ENCODE measurements around the gene RMND5A.

Gene RMND5A

DNA sequence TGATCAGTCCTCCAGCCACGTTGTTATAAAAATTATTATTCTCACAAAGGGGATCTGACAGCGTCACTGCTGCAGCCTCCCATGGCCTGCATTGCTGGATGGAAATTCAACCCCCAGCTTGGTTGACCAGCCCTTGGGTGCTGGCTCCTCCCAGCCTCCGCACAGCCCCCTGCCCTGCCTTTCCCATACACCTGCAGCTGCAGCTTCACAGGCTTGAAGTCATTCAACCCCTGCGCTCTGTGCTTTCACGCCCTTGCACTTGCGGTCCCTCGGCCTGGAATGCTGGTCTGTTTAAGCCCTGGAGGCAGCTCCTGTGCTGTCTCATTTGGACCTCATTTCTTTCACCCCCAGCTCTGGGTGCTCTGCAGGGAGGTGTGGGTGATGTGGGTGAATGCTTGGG is 71.5 kb downstream of the RMND5A start:
- DNase-seq (ENCODE audit: low spot score): no peak

DNA sequence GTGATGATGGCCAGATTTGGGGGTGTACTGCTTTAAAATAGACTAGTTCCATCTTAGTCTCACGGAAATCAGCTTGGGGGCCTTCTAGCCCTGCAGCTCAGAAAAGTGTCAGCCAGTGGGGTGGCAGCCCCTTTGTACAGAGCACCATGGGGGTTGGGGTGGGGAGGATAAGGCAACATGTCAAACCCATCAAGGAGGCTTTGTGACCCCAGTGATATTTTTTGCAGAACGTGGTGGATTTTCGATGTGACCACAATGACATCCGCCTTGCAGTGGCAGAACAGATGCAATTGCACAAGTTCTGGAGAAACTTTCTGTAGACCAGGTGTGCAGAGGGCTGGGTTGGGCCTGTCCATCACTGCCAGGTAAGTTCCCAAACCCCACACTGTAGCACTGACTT is 73.7 kb downstream of the RMND5A start:
- no peak for DNase-seq (ENCODE audit: low spot score)

DNA sequence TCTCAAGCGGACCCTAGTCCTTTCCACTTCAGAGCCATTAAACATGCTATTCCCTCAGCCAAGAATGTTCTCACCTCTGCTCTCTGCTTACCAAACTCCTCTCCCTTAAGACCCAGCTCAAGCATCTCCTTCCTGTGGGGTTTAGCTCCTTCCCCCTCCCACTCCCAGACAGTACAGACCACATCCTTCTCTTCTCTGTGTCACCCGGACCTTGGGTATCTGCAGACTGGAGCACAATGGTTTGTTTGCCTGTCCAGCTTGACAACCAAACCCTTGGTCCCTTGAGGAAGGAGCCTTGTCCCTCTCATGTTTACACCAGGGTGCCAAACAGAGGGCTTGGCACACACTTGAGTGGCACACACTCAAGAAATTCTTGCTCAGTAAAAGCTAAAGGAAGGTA is 74.8 kb downstream of the RMND5A start:
- no peak for DNase-seq (ENCODE audit: low spot score)

DNA sequence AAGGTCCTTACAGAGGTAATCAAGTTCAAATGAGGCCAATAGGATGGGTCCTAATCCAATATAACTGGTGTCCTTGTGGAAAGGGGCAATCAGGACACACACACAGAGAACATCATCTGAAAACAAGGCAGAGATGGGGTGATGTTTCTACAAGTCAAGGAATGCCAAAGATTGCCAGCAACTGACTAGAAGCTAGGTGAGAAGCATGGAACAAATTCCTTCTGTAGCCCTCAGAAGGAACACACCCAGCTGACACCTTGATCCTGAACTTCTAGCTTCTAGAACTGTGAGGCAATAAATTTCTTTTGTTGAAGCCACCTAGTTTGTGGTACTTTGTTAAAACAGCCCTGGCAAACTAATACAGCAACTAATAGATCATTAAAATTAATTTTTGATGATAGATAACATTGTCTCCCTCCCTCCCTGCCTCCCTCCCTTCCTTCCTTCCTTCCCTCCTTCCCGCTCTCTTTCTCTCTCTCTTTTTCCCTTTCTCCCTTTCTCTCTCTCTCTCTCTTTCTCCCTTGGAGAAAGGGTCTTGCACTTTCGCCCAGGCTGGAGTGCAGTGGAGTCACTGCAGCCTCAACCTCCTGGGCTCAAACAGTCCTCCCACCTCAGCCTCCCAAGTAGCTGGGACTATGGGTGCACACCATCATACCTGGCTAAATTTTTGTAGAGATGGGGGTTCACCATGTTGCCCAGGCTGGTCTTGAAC is 80.9 kb downstream of the RMND5A start:
- no peak for DNase-seq (ENCODE audit: low spot score)

DNA sequence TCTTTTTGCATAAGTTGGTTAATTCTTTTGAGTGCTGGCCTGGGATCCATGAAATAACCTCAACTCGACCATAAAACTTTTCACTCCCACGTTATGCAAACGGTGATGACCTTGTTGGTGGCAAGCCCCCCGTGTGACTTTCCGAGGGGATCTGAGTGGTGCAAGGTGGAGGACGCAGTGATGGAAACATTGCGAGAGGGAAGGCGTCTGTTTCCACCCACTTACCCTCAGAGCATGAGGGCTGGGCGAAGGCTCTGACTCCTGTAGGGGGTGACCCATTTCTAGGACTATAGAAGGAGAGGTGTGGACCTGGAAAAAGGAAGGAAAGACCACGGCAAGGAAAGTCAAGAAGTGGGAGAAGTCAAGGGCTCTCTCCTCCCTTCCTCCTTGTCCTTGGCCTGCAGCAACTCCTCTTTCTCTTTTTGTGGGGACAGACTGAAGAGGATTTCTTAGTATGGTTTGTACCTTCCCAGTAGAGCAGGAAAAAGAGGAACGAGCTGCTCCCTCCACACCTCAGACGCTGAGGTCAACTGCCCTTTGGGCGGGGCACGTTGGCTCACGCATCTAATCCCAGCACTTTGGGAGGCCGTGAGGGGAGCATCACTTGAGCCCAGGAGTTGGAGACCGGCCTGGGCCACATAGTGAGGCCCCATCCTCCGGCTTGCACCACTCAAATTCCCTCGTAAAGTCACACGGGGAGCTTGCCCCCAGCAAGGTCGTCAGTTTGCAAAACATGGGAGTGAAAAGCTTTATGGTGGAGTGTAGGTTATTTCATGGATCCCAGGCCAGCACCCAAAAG is 86.2 kb downstream of the RMND5A start:
- DNase-seq (ENCODE audit: low spot score): no peak

DNA sequence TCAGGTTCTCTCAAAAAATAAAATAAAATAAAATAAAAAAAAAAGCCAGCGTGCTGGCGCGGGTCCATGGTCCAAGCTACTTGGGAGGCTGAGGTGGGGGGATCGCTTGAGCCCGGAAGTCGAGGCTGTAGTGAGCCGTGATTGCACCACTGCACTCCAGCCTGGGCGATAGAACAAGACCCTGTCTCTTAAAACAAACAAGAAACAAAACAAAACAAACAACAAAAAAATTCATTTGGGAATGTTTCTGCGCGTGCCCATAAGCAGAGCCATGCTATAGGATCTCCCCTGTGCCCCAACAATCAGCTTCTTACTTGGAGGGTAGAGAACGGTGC is 87.0 kb downstream of the RMND5A start:
- no peak for DNase-seq (ENCODE audit: low spot score)

DNA sequence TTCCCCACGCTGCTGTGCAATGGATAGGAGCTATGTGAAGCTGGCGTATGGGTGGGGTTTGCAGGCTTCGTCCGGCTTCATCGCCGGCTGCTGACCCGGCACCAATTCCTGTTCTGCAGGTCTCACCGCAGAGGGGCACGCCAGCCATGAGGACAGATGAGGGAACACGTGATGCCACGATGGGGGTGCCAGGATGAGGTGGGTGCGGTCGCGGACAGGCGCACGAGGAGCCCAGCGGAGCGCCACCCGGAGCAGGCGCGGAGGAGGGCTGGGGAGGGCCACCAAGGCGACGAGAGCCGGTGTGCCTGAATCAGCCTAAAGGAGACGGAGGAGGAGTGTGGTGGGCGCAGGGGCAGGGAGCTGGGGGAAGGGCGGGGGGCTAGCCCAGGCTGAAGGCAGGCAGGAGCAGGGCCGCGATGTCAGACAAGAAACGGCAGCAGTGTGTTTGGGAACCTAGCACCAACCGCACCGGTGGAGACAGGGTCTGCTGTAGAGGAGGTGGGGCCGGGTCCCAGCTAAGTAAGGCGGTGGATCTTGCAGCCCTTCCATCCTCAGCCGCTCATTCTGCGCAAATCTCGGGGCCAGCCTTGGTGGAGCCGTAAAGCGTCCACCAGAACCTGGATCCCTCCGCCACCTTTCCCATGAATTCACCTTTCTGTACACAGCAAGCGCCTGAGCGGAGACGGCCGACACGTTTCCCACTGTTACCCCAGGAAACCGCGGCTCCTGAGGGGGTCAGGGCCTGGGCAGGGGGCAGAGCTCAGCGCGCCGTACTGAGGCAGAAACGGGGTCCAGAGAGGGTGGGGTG is 87.6 kb downstream of the RMND5A start:
- no peak for DNase-seq (ENCODE audit: low spot score)

DNA sequence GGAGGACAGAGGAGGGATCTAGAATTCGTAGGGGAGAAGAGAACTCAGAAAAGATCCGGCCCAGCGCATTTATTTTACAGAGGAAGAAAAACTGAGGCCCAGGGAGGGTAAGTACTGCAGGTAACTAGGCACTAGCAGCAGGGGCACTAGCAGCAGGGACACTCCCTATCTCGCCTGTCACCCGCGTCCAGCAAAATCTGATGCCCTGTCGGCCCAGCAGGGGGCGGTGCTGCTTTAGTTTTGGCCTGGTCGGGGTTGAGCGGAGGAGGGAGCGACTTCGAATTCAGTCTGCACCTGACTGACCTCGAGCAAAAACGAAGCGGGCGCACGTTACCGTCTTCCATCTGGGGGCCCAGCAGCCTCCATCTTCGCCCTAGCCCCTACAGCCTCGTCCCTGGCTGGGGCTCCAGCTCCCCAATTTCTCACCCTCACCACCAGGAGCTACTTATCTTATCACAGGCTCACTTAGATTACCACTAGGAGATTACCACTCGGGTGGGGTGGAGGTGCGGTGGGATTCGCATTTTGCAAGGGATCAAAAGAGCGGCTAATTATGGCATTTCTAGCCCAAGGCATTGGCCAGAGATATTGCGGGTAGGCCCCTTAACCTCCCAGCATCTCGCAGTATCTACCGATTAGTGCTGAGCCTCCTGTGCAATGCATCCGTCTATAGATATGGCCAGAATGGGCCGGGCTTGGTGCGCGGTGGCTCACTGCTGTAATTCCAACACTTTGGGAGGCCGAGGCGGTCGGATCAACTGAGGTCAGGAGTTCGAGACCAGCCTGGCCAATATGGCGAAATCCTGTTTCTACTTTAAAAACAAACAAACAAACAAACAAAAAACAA is 88.4 kb downstream of the RMND5A start:
- DNase-seq (ENCODE audit: low spot score): peak; percentile 66

DNA sequence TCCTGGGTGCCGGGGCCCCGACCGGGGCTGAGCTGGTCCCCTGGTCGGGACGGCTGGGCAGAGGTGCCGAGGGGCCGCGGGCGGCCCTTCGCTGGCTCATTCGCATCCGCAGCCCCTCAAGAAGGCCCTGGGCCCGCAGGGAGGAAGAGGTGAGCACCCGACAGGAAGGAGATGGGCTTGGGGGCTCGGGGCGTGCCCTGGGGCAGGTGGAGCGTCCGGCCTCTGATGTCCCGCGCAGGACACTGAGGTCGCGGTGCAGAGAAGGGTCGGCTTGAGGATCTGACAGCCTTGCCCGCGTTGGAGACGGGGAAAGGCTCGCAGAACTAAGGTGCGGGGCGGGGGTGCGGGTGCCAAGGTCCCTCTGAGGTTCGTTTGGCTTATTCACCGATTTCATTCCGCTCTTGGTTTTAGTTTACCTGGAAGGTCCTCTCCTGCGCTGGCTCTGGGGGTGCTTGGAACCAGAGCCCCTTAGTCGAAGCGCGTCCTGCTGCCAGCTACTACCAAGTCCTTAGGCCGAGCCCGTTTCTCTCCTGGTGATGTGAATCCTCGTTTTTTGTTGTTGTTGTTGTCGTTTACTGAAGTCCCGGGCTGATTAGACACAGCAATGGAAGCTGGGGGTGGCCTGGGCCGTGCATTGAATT is 89.5 kb downstream of the RMND5A start:
- DNase-seq (ENCODE audit: low spot score): no peak

DNA sequence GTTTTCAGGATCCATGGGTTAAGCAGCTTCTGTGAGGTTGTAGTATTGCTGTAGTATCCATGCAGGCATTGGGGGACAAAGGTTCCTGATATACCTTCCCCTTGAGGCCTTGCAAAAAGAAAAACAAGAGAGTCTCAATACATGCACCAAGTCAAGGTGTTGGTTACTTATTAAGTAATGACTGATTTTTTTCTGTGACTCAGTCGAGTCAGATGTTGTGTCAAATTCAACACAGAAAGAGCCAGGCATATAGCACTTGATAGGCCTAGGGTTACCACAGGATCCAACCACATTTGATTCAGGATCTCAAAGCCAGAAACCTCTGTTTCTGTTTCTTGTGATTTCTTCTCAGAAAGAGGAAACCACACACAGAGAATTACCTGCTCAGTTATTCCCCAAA is 95.5 kb downstream of the RMND5A start:
- no peak for DNase-seq (ENCODE audit: low spot score)

DNA sequence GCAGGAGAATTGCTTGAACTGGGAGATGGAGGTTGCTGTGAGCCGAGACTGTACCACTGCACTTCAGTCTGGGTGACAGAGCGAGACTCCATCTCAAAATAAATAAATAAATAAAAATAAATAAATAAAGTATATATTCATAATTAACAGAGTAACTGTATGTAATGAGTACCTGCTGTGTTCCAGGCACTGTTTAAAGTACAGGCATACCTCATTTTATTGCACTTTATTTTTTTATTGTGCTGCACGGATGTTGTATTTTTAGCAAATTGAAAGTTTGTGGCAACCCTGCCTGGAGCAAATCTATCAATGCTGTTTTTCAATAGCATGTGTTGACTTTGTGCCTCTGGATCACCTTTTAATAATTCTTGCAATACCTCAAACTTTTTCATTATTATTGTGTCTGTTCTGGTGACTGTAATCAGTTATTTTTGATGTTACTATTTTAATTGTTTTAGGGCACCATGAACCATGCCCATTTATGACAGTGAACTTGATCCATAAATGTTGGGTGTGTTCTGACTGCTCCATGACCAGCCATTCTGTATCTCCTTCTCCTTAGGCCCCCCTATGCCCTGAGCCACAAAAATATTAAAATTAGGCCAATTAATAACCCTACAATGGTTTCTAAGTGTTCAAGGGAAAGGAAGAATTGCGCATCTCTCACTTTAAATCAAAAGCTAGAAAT is 98.2 kb downstream of the RMND5A start:
- DNase-seq (ENCODE audit: low spot score): no peak

DNA sequence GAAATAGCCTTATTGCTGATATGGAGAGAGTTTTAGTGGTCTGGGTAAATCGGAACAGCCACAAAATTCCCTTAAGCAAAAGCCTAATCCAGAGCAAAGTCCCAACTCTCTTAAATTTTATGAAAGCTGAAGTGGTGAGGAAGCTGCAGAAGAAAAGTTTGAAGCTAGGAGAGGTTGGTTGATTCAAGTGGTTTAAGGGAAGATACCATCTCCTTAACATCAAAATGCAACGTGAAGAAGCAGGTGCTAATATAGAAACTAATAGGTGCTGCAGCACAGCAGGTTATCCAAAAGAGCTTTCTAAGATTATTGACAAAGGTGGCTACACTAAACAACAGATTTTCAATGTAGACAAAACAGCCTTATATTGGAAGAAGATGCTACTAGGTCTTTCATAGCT is 98.9 kb downstream of the RMND5A start:
- DNase-seq (ENCODE audit: low spot score): no peak

DNA sequence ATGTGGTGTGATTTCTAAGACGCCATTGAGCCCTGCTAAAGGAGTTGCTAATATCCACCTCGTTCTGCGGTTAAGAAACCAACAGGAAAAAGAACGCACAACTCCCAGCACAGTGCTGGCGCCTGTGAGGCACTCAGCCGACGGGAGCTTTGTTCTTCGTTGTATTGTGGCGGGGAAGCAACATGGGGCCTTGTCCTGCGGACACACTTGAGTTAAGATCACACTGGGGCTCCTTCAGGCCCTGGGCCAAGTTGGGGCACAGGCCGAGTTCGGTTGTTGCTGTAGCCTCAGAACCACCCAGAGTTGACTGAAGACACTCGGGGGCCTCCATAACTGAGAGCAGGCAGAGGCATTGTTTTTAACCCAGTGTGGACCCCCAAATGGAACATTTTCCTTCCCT is 101.2 kb downstream of the RMND5A start:
- no peak for DNase-seq (ENCODE audit: low spot score)

DNA sequence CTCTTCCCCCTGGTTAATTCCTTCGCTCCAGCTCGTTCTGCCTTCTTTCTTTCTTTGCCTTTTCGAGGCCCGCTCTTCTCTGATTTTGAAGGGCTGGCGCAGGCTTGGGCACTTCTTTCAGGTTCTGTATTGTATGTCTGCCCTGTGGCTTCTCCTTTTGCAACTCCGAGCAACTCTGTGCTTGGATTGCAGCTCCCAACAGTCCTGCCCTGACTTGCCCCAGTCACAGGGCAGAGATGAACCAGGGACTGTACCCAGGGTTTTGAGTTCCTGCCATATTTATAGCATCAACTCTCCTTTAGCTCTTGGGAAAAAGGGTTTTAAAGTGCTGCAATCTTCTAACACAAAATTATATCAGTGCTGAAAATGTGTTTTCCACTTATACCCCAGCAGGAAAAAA is 101.8 kb downstream of the RMND5A start:
- no peak for DNase-seq (ENCODE audit: low spot score)

DNA sequence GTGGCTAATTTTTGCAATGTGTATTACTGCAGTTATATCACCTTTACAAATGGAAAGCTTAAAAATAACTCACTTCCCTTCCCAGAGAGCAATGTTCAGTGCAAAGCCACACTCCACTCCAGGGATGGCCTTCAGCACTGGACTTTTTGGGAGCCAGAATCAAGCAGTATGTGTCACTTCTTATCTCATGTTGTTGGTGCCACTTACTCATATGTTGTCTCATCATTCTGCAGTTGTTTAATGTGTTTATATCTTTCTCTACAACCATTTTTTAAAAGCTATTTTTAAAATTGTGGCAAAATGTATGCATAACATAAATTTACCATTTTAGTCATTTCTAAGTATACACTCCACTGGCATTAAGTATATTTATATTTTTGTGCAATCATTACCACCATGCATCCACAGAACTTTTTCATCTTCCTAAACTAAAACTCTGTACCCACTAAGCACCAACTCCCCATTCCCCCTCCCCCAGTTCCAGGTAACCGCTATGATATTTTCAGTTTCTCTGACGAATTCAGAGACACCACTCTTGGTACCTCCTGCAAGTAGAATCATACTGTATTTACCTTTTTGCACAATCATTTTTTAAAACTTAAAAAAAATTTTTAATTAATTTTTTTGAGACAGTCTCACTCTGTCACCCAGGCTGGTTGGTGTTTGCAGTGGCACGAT is 102.7 kb downstream of the RMND5A start:
- no peak for DNase-seq (ENCODE audit: low spot score)

DNA sequence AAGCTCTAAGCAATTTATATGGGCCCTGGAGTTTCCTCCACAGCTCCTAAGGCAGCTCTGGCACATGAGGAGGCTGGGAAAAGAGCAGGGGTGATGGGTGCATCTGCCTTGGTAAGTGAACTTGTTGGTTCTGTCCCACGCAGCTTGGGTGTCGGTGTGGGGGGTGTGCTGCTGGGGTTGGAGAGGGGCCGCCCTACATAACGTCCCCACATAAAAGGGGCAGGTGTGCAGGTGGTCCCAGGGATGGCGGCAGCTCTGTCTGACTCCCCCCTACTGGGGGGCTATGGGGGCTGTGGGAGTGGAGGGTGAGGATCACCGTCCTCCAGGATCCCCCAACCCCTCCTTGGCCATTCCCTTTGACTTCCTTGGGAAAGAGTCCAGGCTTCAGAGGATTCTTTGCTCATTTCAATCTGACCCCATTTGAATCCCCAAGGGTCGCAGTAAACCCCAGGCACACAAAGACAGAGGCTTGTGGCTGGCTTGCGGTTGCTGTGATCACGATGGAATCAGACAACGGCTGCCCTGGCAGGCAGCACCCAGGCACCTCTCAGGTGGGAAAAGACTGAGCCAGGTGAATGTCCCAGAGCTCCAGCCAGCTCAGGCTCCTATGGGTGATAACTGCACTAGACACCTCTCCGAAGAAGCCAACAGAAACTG is 105.1 kb downstream of the RMND5A start:
- no peak for DNase-seq (ENCODE audit: low spot score)

DNA sequence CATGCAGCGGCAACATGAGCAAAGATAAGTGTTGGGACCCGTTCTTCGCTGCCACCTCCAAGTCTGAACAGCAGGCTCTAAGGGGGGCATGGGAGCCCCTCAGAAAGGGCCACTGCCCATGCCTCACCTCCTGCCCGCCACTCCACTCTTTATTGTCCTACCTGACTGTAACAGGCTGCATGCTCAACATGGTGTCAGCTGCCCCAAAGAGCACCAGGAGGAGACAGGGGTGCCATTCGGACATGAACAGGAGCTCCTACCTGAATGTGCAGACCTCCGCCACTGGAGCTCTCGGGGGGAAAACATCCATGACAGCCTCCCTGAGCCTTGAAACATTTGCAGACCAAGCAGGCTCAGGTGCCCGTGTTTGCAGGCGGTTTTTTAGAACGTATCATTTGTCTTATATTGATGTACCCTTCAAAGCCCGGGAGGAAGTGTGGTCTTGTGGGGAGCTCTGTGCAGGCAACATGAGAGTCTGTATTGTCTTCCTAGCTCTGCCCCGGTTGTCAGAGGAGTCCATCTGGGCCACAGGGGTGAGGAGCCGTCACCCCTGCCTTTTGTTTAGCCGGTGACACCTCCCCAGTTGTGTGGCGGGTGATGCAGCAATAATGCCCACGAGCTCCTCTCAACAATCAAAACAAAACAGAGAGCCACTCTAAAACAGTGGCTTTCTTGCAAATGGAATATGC is 105.7 kb downstream of the RMND5A start:
- DNase-seq (ENCODE audit: low spot score): no peak

DNA sequence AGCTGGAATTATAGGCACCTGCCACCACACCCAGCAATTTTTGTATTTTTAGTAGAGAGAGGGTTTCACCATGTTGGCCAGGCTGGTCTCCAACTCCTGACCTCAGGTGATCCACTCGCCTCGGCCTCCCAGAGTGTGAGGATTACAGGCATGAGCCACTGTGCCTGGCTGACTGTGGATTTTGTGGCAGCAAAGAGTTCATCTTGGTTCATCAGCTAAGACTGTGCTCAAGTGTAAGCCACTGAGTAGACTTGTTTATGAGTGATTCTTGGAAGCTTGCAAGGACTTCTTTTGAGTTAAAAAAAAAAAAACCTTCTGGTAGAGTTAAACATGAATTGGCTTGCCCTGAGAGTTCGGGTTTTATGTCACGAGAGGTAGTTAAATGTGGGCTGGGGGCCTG is 106.9 kb downstream of the RMND5A start:
- no peak for DNase-seq (ENCODE audit: low spot score)

Measured in pons (tissue), 1 donor.